Measurements from ENCODE around the gene GPR152.

Gene GPR152

DNA sequence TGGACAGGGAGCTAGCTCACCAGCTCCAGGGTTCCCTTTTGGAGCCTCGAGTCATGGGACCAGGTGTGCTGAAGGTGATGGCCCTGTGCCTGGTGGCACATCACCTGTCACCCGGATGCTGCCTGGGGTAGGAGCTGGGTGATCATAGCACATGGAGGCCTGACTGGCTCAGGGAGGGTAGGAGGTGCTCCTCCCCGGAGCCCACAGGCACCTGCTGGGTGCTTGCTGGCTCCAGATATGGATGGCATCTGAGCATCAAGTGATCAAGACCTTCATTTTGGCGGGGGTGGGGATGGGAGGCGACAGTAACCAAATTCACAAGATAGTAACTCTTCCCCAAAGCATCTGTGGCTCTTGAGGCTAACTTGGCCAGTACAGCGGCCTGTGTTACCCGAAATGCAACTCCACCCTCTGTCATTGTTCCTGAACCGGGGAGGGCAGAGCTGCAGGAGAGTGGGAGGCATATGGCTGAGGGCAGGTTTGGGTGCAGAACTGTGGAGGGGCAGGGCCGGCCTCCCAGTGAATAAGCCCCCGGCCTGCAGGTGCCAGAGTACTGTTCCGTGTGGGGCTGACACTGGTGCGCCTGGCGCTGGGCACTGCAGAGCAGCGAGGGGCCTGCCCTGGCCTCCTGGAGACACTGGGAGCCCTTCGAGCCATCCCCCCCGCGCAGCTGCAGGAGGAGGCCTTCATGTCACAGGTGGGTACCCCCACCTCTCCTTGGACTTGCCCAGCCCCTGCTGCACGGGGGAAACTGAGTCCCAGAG lies 43.9 kb downstream of the GPR152 start:
- Histone ChIP-seq H3K4ac (ENCODE audit: low read length) (no peak overlapping the region), H3K9me3 (replicated peaks in 1 of 2; ENCODE audit: control insufficient read depth in 2 of 2, insufficient read depth in 1 of 2, low read depth in 1 of 2, low read length in 2 of 2) (no peaks in the 10 kb centered on the region), H2AFZ (ENCODE audit: low read length) (no peak overlapping the region), H4K8ac (ENCODE audit: low read depth, low read length) (no peak overlapping the region), H3K27ac (replicated peaks; ENCODE audit: low read length) (no peak overlapping the region), H3K23ac (ENCODE audit: low read depth, low read length, poor library complexity) (no peak overlapping the region), H3K4me3 (ENCODE audit: low read length in 2 of 2) (no peak overlapping the region), H2BK12ac (ENCODE audit: low read length) (peak overlapping the region; percentile 32), H3K79me1 (ENCODE audit: low read depth, low read length) (peaks cover 2% of the 10 kb centered on the region), H2BK5ac (ENCODE audit: low read length) (peak overlapping the region; percentile 57), H3K9ac (ENCODE audit: low read depth, low read length, poor library complexity) (peak overlapping the region; percentile 37), H2AK5ac (ENCODE audit: low read depth, low read length) (peak overlapping the region; percentile 92), H3K36me3 (replicated peaks in 1 of 2; ENCODE audit: control insufficient read depth in 2 of 2, insufficient read depth in 2 of 2, low read length in 2 of 2) (no peaks in the 10 kb centered on the region), H3K18ac (ENCODE audit: low read length) (peak overlapping the region; percentile 40), H2BK120ac (ENCODE audit: low read depth, low read length) (peak overlapping the region; percentile 49), H3K14ac (ENCODE audit: low read length) (no peak overlapping the region), H3K27me3 (ENCODE audit: control insufficient read depth in 3 of 3, insufficient read depth in 3 of 3, low read depth in 1 of 3, low read length in 3 of 3) (no peaks in the 10 kb centered on the region), H2BK15ac (ENCODE audit: low read length) (peak overlapping the region; percentile 47), H4K91ac (ENCODE audit: low read depth, low read length, poor library complexity) (peak overlapping the region; percentile 48), H3K4me2 (ENCODE audit: insufficient read depth, low read length, poor library complexity, severe bottlenecking) (no peak overlapping the region), H3K4me1 (ENCODE audit: control insufficient read depth in 2 of 2, insufficient read depth in 1 of 2, low read depth in 1 of 2, low read length in 2 of 2) (peaks cover 14 to 15% of the 10 kb centered on the region in 2 donors)
- no peak for DNase-seq (ENCODE audit: low spot score)
- WGBS, 2 donors (ENCODE audit: extremely low coverage in 2 of 2, insufficient read length in 2 of 2, insufficient replicate concordance in 1 of 2) = no CpG with 5 or more reads among the region's 18 CpGs

DNA sequence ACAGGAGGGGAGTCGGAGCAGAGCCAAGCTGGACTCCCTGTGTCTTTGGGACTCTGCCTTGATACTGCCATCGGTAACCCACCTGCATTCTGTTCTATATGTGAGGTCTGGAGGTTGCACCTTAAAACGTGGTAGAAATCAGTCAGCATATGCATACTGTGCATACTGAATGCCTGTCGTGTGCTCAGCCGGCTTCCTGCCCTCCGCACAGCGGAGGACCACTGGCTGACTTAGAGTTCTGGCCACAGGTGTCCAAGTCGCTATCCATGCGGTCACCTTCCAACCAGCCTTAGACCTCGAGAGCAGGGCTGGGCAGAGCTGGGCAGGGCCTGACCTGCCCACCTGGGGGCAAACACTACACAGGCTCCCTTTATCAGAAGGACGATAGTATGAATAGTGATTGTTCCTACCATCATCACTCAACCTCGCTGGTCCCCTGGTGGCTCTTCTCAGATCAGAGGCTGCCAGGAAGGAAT lies 44.8 kb downstream of the GPR152 start:
- Histone ChIP-seq H3K23ac (ENCODE audit: low read depth, low read length, poor library complexity) (no peak overlapping the region), H3K4ac (ENCODE audit: low read length) (no peak overlapping the region), H3K14ac (ENCODE audit: low read length) (no peak overlapping the region), H3K36me3 (replicated peaks in 1 of 2; ENCODE audit: control insufficient read depth in 2 of 2, insufficient read depth in 2 of 2, low read length in 2 of 2) (no peaks in the 10 kb centered on the region), H3K79me1 (ENCODE audit: low read depth, low read length) (peaks cover 2% of the 10 kb centered on the region), H4K91ac (ENCODE audit: low read depth, low read length, poor library complexity) (no peak overlapping the region), H2BK5ac (ENCODE audit: low read length) (no peak overlapping the region), H3K9me3 (replicated peaks in 1 of 2; ENCODE audit: control insufficient read depth in 2 of 2, insufficient read depth in 1 of 2, low read depth in 1 of 2, low read length in 2 of 2) (no peaks in the 10 kb centered on the region), H4K8ac (ENCODE audit: low read depth, low read length) (no peak overlapping the region), H3K4me2 (ENCODE audit: insufficient read depth, low read length, poor library complexity, severe bottlenecking) (no peak overlapping the region), H2AFZ (ENCODE audit: low read length) (no peak overlapping the region), H2BK12ac (ENCODE audit: low read length) (no peak overlapping the region), H3K9ac (ENCODE audit: low read depth, low read length, poor library complexity) (no peak overlapping the region), H2BK15ac (ENCODE audit: low read length) (no peak overlapping the region), H3K18ac (ENCODE audit: low read length) (no peak overlapping the region), H3K4me1 (ENCODE audit: control insufficient read depth in 2 of 2, insufficient read depth in 1 of 2, low read depth in 1 of 2, low read length in 2 of 2) (peaks cover 15 to 21% of the 10 kb centered on the region in 2 donors), H2BK120ac (ENCODE audit: low read depth, low read length) (no peak overlapping the region), H3K27ac (replicated peaks; ENCODE audit: low read length) (no peak overlapping the region), H3K4me3 (ENCODE audit: low read length in 2 of 2) (no peak overlapping the region), H3K27me3 (ENCODE audit: control insufficient read depth in 3 of 3, insufficient read depth in 3 of 3, low read depth in 1 of 3, low read length in 3 of 3) (no peaks in the 10 kb centered on the region), H2AK5ac (ENCODE audit: low read depth, low read length) (no peak overlapping the region)
- no CpG with 5 or more reads among the region's 12 CpGs for WGBS, 2 donors (ENCODE audit: extremely low coverage in 2 of 2, insufficient read length in 2 of 2, insufficient replicate concordance in 1 of 2)
- no peak for DNase-seq (ENCODE audit: low spot score)

DNA sequence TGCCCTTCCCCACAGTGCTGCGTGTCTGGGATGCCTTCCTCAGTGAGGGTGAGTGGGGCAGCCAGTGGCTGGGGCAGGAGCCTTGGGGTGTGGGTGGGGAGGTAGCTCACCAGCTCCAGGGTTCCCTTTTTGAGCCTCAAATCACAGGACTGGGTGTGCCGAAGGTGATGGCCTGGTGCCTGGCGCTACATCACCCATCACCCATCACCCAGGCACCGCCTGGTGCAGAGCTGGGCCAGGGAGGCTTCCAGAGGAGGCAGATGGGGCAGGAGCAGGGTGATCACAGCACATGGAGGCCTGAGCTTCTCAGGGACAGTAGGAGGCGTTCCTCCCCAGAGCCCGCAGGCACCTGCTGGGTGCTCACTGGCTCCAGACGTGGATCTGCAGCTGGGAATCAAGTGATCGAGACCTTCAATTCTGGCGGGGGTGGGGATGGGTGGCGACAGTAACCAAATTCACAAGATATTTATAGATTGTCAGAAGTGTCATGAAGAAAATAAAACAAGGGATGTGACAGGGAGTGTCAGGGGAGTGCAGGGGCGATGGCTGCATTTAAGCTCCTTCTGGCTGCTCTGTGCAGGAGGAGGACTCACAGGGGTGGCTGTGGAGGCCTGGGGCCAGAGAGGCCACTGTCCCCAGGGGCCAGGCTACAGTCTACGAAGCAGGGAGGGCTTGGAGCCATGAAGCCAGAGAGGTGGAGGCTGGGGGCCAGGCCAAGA lies 45.4 kb downstream of the GPR152 start:
- H3K4me2 ChIP-seq (ENCODE audit: insufficient read depth, low read length, poor library complexity, severe bottlenecking) = no peak overlapping the region
- H3K18ac ChIP-seq (ENCODE audit: low read length) = peak overlapping the region; percentile 64
- H2AFZ ChIP-seq (ENCODE audit: low read length) = no peak overlapping the region
- peak overlapping the region; percentile 53 for H2BK5ac ChIP-seq (ENCODE audit: low read length)
- no peak overlapping the region for H3K9ac ChIP-seq (ENCODE audit: low read depth, low read length, poor library complexity)
- H2BK15ac ChIP-seq (ENCODE audit: low read length) = peak overlapping the region; percentile 67
- H2BK12ac ChIP-seq (ENCODE audit: low read length) = peak overlapping the region; percentile 22
- H3K27me3 ChIP-seq (ENCODE audit: control insufficient read depth in 3 of 3, insufficient read depth in 3 of 3, low read depth in 1 of 3, low read length in 3 of 3) = no peaks in the 10 kb centered on the region
- no peak overlapping the region for H4K91ac ChIP-seq (ENCODE audit: low read depth, low read length, poor library complexity)
- H3K4me1 ChIP-seq (ENCODE audit: control insufficient read depth in 2 of 2, insufficient read depth in 1 of 2, low read depth in 1 of 2, low read length in 2 of 2) = peaks cover 16 to 24% of the 10 kb centered on the region in 2 donors
- H3K36me3 ChIP-seq (replicated peaks in 1 of 2; ENCODE audit: control insufficient read depth in 2 of 2, insufficient read depth in 2 of 2, low read length in 2 of 2) = no peaks in the 10 kb centered on the region
- no peak overlapping the region for H4K8ac ChIP-seq (ENCODE audit: low read depth, low read length)
- peak overlapping the region; percentile 47 for H2BK120ac ChIP-seq (ENCODE audit: low read depth, low read length)
- peak overlapping the region; percentile 90 for H2AK5ac ChIP-seq (ENCODE audit: low read depth, low read length)
- H3K79me1 ChIP-seq (ENCODE audit: low read depth, low read length) = peaks cover 2% of the 10 kb centered on the region
- H3K14ac ChIP-seq (ENCODE audit: low read length) = peak overlapping the region; percentile 38
- H3K4me3 ChIP-seq (ENCODE audit: low read length in 2 of 2) = no peak overlapping the region
- no peak overlapping the region for H3K27ac ChIP-seq (replicated peaks; ENCODE audit: low read length)
- WGBS, 2 donors (ENCODE audit: extremely low coverage in 2 of 2, insufficient read length in 2 of 2, insufficient replicate concordance in 1 of 2) = no CpG with 5 or more reads among the region's 12 CpGs
- peak overlapping the region; percentile 53 for H3K4ac ChIP-seq (ENCODE audit: low read length)
- peak overlapping the region; percentile 80 for H3K23ac ChIP-seq (ENCODE audit: low read depth, low read length, poor library complexity)
- no peak for DNase-seq (ENCODE audit: low spot score)
- no peaks in the 10 kb centered on the region for H3K9me3 ChIP-seq (replicated peaks in 1 of 2; ENCODE audit: control insufficient read depth in 2 of 2, insufficient read depth in 1 of 2, low read depth in 1 of 2, low read length in 2 of 2)

DNA sequence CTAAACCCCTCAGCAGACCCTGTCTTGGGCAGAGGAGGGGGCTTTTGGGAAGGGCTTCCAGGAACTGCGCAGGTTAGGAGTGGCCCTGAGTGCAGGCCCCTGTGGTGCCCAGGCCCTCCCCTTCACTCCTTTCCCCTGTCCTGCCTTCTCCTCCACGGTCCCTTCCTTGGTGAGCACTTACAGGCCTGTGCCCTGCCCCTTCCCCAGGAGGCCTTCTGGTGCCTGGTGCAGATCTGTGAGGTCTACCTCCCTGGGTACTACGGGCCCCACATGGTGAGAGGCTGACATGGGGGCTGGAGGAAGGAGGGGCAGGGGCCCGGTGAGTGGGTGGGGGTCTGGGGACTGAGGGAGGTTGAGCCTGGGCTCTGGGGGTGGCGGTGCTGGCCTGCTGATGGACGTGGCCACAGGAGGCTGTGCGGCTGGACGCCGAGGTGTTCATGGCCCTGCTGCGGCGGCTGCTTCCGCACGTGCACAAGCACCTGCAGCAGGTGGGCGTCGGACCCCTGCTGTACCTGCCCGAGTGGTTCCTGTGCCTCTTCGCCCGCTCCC lies 46.0 kb downstream of the GPR152 start:
- H4K91ac ChIP-seq (ENCODE audit: low read depth, low read length, poor library complexity) = no peak overlapping the region
- H3K27me3 ChIP-seq (ENCODE audit: control insufficient read depth in 3 of 3, insufficient read depth in 3 of 3, low read depth in 1 of 3, low read length in 3 of 3) = no peaks in the 10 kb centered on the region
- H3K4me1 ChIP-seq (ENCODE audit: control insufficient read depth in 2 of 2, insufficient read depth in 1 of 2, low read depth in 1 of 2, low read length in 2 of 2) = peaks cover 14 to 26% of the 10 kb centered on the region in 2 donors
- no peak for DNase-seq (ENCODE audit: low spot score)
- peak overlapping the region; percentile 53 for H3K4ac ChIP-seq (ENCODE audit: low read length)
- H3K9ac ChIP-seq (ENCODE audit: low read depth, low read length, poor library complexity) = no peak overlapping the region
- H3K79me1 ChIP-seq (ENCODE audit: low read depth, low read length) = peaks cover 2% of the 10 kb centered on the region
- H2BK120ac ChIP-seq (ENCODE audit: low read depth, low read length) = peak overlapping the region; percentile 47
- H2AFZ ChIP-seq (ENCODE audit: low read length) = no peak overlapping the region
- no peaks in the 10 kb centered on the region for H3K9me3 ChIP-seq (replicated peaks in 1 of 2; ENCODE audit: control insufficient read depth in 2 of 2, insufficient read depth in 1 of 2, low read depth in 1 of 2, low read length in 2 of 2)
- peak overlapping the region; percentile 53 for H2BK5ac ChIP-seq (ENCODE audit: low read length)
- H3K36me3 ChIP-seq (replicated peaks in 1 of 2; ENCODE audit: control insufficient read depth in 2 of 2, insufficient read depth in 2 of 2, low read length in 2 of 2) = no peaks in the 10 kb centered on the region
- peak overlapping the region; percentile 67 for H2BK15ac ChIP-seq (ENCODE audit: low read length)
- peak overlapping the region; percentile 22 for H2BK12ac ChIP-seq (ENCODE audit: low read length)
- peak overlapping the region; percentile 64 for H3K18ac ChIP-seq (ENCODE audit: low read length)
- H3K27ac ChIP-seq (replicated peaks; ENCODE audit: low read length) = no peak overlapping the region
- peak overlapping the region; percentile 38 for H3K14ac ChIP-seq (ENCODE audit: low read length)
- H3K23ac ChIP-seq (ENCODE audit: low read depth, low read length, poor library complexity) = peak overlapping the region; percentile 80
- H3K4me3 ChIP-seq (ENCODE audit: low read length in 2 of 2) = no peak overlapping the region
- H3K4me2 ChIP-seq (ENCODE audit: insufficient read depth, low read length, poor library complexity, severe bottlenecking) = no peak overlapping the region
- H2AK5ac ChIP-seq (ENCODE audit: low read depth, low read length) = peak overlapping the region; percentile 90
- no CpG with 5 or more reads among the region's 18 CpGs for whole genome bisulfite sequencing, 2 donors (ENCODE audit: extremely low coverage in 2 of 2, insufficient read length in 2 of 2, insufficient replicate concordance in 1 of 2)
- H4K8ac ChIP-seq (ENCODE audit: low read depth, low read length) = no peak overlapping the region
